ENCODE results near the gene NPAS3. TPM values are rescaled to one million over a fixed set of nuclear protein-coding genes. Genes with fewer than 3 reads are reported as not detected.

The NPAS3 gene
- total and polyA plus RNA-seq, 2 of the 8 experiments (the other 6 are each of a cell fraction or from before 2014, with no cell fraction given) = 0.11 to 0.60 TPM

DNA sequence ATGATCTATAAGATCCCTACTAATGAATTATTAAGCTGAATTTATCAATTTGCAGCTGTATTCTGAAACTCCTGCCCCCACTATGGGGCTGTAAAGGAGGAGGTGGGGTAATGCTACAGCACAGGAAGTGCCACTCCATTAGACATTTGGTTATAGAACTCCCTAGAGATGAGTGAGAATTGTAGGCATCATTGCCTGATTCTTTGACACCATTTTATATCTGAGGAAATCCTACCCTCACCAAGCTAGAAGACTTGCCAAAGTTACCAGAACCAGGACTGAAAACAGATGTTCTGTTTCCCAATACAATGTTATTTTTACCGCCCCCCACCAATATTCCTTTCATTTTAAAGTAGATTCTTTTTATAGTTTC is 829.8 kb downstream of the NPAS3 start (continued):
- TF ChIP-seq, protein P1, sequence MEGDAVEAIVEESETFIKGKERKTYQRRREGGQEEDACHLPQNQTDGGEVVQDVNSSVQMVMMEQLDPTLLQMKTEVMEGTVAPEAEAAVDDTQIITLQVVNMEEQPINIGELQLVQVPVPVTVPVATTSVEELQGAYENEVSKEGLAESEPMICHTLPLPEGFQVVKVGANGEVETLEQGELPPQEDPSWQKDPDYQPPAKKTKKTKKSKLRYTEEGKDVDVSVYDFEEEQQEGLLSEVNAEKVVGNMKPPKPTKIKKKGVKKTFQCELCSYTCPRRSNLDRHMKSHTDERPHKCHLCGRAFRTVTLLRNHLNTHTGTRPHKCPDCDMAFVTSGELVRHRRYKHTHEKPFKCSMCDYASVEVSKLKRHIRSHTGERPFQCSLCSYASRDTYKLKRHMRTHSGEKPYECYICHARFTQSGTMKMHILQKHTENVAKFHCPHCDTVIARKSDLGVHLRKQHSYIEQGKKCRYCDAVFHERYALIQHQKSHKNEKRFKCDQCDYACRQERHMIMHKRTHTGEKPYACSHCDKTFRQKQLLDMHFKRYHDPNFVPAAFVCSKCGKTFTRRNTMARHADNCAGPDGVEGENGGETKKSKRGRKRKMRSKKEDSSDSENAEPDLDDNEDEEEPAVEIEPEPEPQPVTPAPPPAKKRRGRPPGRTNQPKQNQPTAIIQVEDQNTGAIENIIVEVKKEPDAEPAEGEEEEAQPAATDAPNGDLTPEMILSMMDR (IDR thresholded peaks at IDR 0.05; ENCODE audit: control extremely low read depth in 1 of 3, insufficient read depth in 1 of 3, low read depth in 1 of 3, low read length in 3 of 3) = no peak
- TF ChIP-seq RBBP5 (IDR thresholded peaks at IDR 0.05; ENCODE audit: borderline replicate concordance, low read depth, low read length) (no peak), BRCA1 (IDR thresholded peaks at IDR 0.05; ENCODE audit: low read depth, low read length) (no peak), KDM1A (IDR thresholded peaks at IDR 0.05; ENCODE audit: borderline replicate concordance, low read length) (no peak), HDAC6 (IDR thresholded peaks at IDR 0.05; ENCODE audit: low read depth, low read length) (no peak), SRF (IDR thresholded peaks at IDR 0.05; ENCODE audit: low read depth, low read length) (no peak), RAD21 (IDR thresholded peaks at IDR 0.05 in 1 of 2, conservative IDR thresholded peaks at IDR 0.05 in 1 of 2; ENCODE audit: low read depth in 2 of 2, low read length in 2 of 2) (no peak), KDM5A (IDR thresholded peaks at IDR 0.05; ENCODE audit: low read length) (no peak), SIRT6 (IDR thresholded peaks at IDR 0.05; ENCODE audit: low read length) (no peak)

All from H1 (cell line).